Sigmoid colon (tissue), 3 donors: ENCODE measurements around the gene LAMTOR4.

Experiments
- POLR2A ChIP-seq, 2 donors: fragments of 450-650 bp; IDR thresholded peaks; one replicate each; pipeline ENCODE4 v1.6.1; 2016; ENCODE audit warnings: antibody characterized with exemption in 2 of 2, mild to moderate bottlenecking in 2 of 2, moderate library complexity in 2 of 2
- TF ChIP-seq, protein P1 (sequence below), 4 experiments: fragments of 450-650 bp in 3 of 4; fragments of 200-600 bp in 1 of 4; IDR thresholded peaks; one replicate each; pipeline ENCODE4 v1.5.1; 2016 to 2019; ENCODE audit warnings: antibody characterized with exemption in 4 of 4, mild to moderate bottlenecking in 3 of 4, moderate library complexity in 2 of 4

DNA sequence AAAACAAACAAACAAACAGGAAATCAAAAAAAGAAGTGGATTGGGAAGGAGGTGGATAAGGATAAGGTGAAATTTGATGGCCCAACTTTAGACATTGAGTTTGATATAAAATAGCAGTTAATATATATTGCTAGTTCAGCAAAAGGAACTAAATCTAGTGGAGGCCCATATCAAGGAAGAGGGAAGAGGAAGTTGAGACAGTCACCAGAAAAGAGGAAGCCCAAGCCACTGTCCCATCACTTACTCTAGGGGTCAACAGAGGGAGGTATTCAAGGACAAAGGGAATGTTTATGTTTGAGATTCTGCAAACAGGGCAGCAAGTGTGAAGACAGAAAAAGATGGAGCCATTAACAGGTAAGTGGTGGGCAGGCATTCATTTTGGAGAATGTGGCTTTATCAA lies 3.7 kb downstream of the LAMTOR4 start:
- TF ChIP-seq, protein P1, sequence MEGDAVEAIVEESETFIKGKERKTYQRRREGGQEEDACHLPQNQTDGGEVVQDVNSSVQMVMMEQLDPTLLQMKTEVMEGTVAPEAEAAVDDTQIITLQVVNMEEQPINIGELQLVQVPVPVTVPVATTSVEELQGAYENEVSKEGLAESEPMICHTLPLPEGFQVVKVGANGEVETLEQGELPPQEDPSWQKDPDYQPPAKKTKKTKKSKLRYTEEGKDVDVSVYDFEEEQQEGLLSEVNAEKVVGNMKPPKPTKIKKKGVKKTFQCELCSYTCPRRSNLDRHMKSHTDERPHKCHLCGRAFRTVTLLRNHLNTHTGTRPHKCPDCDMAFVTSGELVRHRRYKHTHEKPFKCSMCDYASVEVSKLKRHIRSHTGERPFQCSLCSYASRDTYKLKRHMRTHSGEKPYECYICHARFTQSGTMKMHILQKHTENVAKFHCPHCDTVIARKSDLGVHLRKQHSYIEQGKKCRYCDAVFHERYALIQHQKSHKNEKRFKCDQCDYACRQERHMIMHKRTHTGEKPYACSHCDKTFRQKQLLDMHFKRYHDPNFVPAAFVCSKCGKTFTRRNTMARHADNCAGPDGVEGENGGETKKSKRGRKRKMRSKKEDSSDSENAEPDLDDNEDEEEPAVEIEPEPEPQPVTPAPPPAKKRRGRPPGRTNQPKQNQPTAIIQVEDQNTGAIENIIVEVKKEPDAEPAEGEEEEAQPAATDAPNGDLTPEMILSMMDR (IDR thresholded peaks at IDR 0.05), result no peak
- no peak for TF ChIP-seq POLR2A (IDR thresholded peaks at IDR 0.05)
